Testis (tissue), 3 donors: ENCODE data around the gene AAR2. TPM values are rescaled to one million over a fixed set of nuclear protein-coding genes. Genes with fewer than 3 reads are reported as not detected.

Experiments
- DNase-seq: peaks from one replicate; pipeline ENCODE4 v3.0.0-alpha.2; 2019
- H3K27ac ChIP-seq, 2 donors: fragments of 200-600 bp; sonication (generic); one replicate each; pipeline ENCODE4 v1.5.1; 2019
- H3K27me3 ChIP-seq: fragments of 200-600 bp; sonication (generic); one replicate; pipeline ENCODE4 v1.5.1; 2019
- H3K36me3 ChIP-seq: fragments of 200-600 bp; sonication (generic); one replicate; pipeline ENCODE4 v1.5.1; 2017; ENCODE audit warnings: low read depth; ENCODE audit errors: missing control alignments
- H3K4me1 ChIP-seq: fragments of 200-600 bp; sonication (generic); one replicate; pipeline ENCODE4 v1.5.1; 2019
- H3K4me3 ChIP-seq, 2 donors: fragments of 200-600 bp; sonication (generic); one replicate each; pipeline ENCODE4 v1.5.1; 2017 to 2019
- H3K9me3 ChIP-seq: fragments of 200-600 bp; sonication (generic); one replicate; pipeline ENCODE4 v1.5.1; 2017
- POLR2A ChIP-seq: fragments of 450-650 bp; IDR thresholded peaks from one replicate; pipeline ENCODE4 v1.6.1; 2017; ENCODE audit warnings: antibody characterized with exemption, mild to moderate bottlenecking, moderate library complexity
- WGBS, 2 donors: methylation state at CpG; one replicate each; pipeline ENCODE4 v1.1.5; 2018; 5-methylcytosine and 5-hydroxymethylcytosine counted together
- intact Hi-C: fragments of 100-400 bp; cut with DNase I; formaldehyde crosslinking; loops from one replicate; pipeline ENCODE4 v1.15.1; 2023; ENCODE audit warnings: low total_unique reads
- polyA plus RNA-seq: library from polyadenylated mRNA; stranded (reverse); fragments of 350-450 nt; fragmentation: Illumina TruSeq; extraction: RNeasy Lipid Tissue Mini Kit (QIAGEN cat#74804); gene quantifications from one replicate; pipeline ENCODE4 v1.2.3, GENCODE V29; 2014; ENCODE audit warnings: low read depth, low replicate concordance; ENCODE audit not compliant: insufficient read depth
- total RNA-seq, 2 donors: library from RNA; depleted of rRNA; stranded (reverse); fragments of >200 nt; gene quantifications; one replicate each; pipeline ENCODE4 v1.2.3, GENCODE V29; 2016
- TF ChIP-seq, protein P1 (sequence below), 3 experiments: fragments of 450-650 bp in 2 of 3; fragments of 200-600 bp in 1 of 3; sonication (generic) in 1 of 3; IDR thresholded peaks; one replicate each; pipeline ENCODE4 v1.5.1; 2016 to 2019; ENCODE audit warnings: antibody characterized with exemption in 3 of 3, mild to moderate bottlenecking in 2 of 3, moderate library complexity in 1 of 3

AAR2 gene
- total and polyA plus RNA-seq, 3 donors from 2014 or later: 38.7 to 47.0 (median 38.7) TPM

DNA sequence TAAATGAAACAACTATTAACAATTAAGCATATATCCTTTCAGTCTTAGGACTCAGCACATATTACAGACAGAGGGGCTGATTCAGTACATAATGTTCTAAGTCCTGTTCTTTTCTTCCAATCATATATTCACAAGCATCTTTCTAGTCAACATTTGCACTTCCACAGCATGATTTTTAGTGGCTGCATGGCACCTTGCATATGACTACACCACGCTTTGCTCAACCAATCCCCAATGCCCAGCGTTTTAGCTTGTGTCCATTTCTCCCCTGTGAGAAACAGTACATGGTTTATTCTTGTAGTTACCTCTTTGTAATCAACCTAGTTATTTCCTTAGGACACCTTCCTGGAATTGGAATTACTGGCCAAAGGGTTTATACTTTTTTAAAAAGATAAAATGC is 33.2 kb downstream of the AAR2 start:
- no peak for DNase-seq
- TF ChIP-seq, protein P1, sequence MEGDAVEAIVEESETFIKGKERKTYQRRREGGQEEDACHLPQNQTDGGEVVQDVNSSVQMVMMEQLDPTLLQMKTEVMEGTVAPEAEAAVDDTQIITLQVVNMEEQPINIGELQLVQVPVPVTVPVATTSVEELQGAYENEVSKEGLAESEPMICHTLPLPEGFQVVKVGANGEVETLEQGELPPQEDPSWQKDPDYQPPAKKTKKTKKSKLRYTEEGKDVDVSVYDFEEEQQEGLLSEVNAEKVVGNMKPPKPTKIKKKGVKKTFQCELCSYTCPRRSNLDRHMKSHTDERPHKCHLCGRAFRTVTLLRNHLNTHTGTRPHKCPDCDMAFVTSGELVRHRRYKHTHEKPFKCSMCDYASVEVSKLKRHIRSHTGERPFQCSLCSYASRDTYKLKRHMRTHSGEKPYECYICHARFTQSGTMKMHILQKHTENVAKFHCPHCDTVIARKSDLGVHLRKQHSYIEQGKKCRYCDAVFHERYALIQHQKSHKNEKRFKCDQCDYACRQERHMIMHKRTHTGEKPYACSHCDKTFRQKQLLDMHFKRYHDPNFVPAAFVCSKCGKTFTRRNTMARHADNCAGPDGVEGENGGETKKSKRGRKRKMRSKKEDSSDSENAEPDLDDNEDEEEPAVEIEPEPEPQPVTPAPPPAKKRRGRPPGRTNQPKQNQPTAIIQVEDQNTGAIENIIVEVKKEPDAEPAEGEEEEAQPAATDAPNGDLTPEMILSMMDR (IDR thresholded peaks at IDR 0.05): no peak
- no peak for TF ChIP-seq POLR2A
- intact Hi-C loops: no loop called here
- H3K9me3 ChIP-seq: no peaks in the 10 kb centered on the region
- no peaks in the 10 kb centered on the region for H3K27me3 ChIP-seq
- no peak overlapping the region for H3K4me3 ChIP-seq
- H3K36me3 ChIP-seq: no peaks in the 10 kb centered on the region
- no peaks in the 10 kb centered on the region for H3K4me1 ChIP-seq
- no peak overlapping the region for H3K27ac ChIP-seq
- 86 to 92% methylated on average over 2 of the region's 2 CpGs for WGBS, 2 donors

DNA sequence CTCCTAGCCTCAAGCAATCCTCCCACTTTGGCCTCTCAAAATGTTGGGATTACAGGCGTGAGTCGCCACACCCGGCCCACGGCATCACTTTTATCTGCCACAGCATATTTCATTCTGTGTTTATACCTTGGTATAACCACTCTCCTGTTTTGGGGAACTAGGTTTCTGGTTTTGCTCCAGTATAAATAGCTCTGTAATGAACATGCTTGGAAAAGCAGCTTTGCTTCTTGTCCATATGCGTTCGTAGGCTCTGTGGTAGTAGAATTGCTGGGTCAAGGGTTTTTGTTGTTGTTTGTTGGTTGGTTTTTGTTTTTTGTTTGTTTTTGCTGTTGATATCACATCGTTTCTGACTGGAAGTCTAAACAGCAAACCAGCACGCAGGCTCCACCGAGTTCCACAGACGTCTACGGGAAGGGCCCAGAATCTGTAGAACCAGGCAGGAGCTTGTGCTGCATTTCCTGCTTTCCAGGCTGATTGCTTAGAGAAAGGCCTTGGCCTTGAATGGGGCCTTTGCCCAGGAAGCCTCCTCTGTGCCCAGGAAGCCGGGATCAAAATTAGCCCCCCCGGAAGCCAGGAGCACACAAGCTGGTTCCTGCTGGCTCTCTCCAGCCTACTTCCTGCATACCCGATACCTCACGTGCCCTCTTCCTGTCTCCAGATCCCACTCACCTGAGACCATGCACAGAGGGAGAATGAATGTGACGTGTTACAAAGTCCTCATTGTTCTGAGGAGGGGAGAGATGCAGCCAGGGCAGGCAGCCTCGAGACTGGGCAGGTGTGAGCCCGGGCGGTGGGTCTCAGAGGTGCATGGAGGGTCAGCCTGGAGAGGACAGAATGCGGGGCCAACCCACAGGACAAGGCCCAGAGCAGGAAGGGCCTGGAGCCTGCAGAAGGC is 34.7 kb downstream of the AAR2 start:
- no peak overlapping the region for H3K4me3 ChIP-seq
- intact Hi-C loops: no loop called here
- DNase-seq: no peak
- TF ChIP-seq POLR2A: no peak
- TF ChIP-seq, protein P1 (IDR thresholded peaks at IDR 0.05): no peak
- H3K36me3 ChIP-seq: no peaks in the 10 kb centered on the region
- H3K27me3 ChIP-seq: no peaks in the 10 kb centered on the region
- H3K27ac ChIP-seq: no peak overlapping the region
- no peaks in the 10 kb centered on the region for H3K4me1 ChIP-seq
- WGBS, 2 donors: 83 to 85% methylated on average over 20 of the region's 20 CpGs
- H3K9me3 ChIP-seq: no peaks in the 10 kb centered on the region

DNA sequence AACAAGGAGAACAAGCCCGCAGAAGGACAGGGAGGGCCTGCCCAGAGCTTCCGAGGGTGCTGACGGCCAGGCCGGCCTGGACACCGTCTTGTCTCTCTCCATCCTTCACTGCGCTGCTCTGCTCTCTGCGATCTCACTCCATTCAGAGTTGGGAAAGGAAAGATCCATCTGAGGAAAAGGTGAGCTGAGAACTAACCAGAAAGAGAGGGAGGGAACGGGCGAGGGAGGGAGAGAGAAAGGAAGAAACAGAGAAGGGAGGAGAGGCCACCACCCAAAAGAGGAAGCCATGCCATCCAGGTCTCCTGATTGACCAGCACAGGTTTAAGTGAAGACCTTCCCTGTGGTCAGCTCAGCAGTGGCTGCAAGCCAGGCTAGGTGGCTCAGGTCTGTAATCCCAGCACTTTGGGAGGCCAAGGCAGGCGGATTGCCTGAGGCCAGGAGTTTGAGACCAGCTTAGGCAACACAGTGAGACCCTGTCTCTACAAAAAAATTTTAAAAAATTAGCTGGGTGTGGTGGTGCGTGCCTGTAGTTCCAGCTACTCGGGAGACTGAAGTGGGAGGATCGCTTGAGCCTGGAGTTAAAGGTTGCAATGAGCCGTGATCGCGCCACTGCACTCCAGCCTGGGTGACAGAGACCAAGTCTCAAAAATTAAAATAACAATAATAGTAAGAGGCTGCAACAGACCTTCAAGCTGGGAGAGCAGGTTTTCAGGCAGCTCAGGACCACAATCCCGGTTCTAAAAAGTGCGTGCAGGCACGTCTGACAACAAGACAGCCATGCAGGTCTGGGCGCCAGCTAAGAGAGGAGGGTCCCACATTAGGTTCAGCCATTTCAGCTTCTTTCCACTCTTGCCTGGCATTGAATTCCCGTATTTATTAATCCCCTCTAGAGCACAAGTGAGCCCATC is 35.6 kb downstream of the AAR2 start:
- H3K27ac ChIP-seq: no peak overlapping the region
- 93 to 94% methylated on average over 20 to 21 of the region's 21 CpGs for WGBS, 2 donors
- H3K4me1 ChIP-seq: no peaks in the 10 kb centered on the region
- no peak for DNase-seq
- no peak overlapping the region for H3K4me3 ChIP-seq
- no peaks in the 10 kb centered on the region for H3K9me3 ChIP-seq
- H3K36me3 ChIP-seq: no peaks in the 10 kb centered on the region
- TF ChIP-seq, protein P1 (IDR thresholded peaks at IDR 0.05): no peak
- TF ChIP-seq POLR2A: no peak
- intact Hi-C loops: no loop called here
- no peaks in the 10 kb centered on the region for H3K27me3 ChIP-seq

DNA sequence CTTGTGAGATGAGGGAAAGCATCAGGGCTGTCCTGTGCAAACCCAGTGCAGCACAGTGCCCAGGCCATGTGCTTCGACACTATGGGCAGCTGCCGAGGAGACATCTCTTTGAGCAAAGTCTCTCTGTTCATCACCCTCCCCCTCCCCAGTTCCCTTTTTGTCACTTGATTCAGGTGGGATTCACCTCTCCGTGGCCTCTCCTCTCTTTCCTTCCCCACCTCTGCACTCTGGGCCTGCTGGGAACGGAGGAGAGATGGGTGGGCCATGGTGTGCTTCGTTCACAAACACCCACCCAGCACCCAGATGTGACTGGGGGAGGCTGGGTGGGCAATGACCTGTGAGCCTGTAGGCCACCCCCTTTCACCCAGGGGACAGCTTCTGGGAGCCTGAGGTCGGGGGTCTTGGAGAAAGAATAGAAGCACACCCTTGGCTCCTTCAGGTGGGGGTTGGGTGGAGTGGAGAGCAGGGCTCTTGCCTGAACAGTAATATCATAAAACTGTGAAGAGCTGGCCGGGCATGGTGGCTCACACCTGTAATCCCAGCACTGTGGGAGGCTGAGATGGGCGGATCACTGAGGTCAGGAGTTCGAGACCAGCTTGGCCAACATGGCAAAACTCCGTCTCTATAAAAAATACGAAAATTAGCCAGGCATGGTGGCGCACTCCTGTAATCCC is 36.4 kb downstream of the AAR2 start:
- intact Hi-C loops: no loop called here
- H3K27me3 ChIP-seq: no peaks in the 10 kb centered on the region
- DNase-seq: no peak
- H3K36me3 ChIP-seq: no peaks in the 10 kb centered on the region
- no peaks in the 10 kb centered on the region for H3K9me3 ChIP-seq
- TF ChIP-seq, protein P1 (IDR thresholded peaks at IDR 0.05): no peak
- no peak for TF ChIP-seq POLR2A
- 91 to 96% methylated on average over 12 of the region's 12 CpGs for WGBS, 2 donors
- no peak overlapping the region for H3K4me3 ChIP-seq
- H3K27ac ChIP-seq: no peak overlapping the region
- H3K4me1 ChIP-seq: no peaks in the 10 kb centered on the region
